ENCODE results near the gene IL1R2.

The IL1R2 gene

GRCh38 chr2:102037681-102038080 is 45.9 kb downstream of the IL1R2 start:
- no peak for DNase-seq (ENCODE audit: low read depth in 1 of 2, low spot score in 1 of 2)

DNA sequence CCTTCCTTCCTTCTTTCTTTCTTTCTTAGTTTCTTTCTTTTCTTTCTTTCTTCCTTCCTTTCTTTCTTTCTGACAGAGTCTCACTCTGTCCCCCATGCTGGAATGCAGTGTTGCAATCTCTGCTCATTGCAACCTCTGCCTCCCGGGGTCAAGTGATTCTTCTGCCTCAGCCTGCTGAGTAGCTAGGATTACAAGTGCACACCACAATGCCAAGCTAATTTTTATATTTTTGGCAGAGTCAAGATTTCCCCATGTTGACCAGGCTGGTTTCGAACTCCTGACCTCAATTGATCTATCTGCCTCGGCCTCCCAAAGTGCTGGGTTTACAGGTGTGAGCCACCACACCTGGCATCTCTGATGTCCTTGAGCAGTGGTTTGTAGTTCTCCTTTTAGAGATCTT is 48.5 kb downstream of the IL1R2 start:
- no peak for DNase-seq (ENCODE audit: low read depth in 1 of 2, low spot score in 1 of 2)

GRCh38 chr2:102041351-102041750 is 49.6 kb downstream of the IL1R2 start:
- no peak for DNase-seq (ENCODE audit: low read depth in 1 of 2, low spot score in 1 of 2)

- no peak for DNase-seq (ENCODE audit: low read depth in 1 of 2, low spot score in 1 of 2)
Observed at GRCh38 chr2:102042196-102043081, 50.7 kb downstream of the IL1R2 start.

DNA sequence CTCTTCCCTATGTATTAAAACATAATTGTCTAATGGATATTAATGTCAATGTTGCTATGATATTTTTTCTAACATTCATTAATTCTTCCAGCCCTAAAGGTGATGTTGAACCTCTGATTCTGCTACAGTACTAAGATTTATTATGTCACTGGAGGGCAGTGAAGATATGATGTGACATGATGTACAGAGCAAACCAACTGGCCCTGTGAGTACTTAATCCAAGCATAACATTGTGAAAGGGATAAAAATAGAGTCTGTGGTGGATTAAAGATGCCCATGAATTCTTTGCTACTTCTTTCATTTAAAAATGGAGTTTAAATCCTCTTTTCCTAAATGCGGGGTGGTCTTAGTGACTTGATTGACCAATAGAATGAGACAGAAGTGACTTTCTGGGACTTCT is 51.8 kb downstream of the IL1R2 start:
- DNase-seq (ENCODE audit: low read depth in 1 of 2, low spot score in 1 of 2): no peak

DNA sequence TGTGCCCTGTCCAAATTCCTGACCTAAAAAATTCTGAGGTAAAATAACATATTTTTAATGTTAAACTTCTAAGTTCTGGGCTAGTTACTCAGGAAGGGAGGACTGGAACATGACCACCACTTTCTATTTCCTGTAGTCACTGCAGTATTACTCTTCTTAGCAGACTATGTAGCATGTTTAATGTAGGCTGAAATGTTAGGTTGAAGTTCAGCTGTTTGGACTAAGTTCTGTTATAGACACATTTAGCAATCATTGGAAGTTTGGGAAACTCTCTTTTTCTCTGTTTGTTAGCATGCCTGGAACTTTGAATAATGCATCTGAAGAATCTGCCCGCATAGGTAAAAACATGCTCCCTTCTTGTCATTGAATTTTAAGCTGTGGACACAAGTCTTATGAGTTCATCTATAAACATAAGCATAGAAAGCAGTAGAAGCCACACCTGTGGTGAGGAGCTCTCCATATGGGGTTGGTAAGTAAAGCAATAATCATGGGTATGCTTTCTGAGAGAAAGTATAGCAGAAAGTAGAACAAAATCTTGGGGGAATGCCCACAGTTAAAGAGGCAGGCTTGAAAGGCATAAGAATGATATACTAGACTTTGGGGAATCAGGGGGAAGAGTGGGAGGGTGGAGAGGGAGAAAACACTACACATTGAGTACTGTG is 52.6 kb downstream of the IL1R2 start:
- no peak for DNase-seq (ENCODE audit: low read depth in 1 of 2, low spot score in 1 of 2)

- DNase-seq (ENCODE audit: low read depth in 1 of 2, low spot score in 1 of 2): no peak
Observed at GRCh38 chr2:102044967-102045489, 53.3 kb downstream of the IL1R2 start.

- no peak for DNase-seq (ENCODE audit: low read depth in 1 of 2, low spot score in 1 of 2)
Observed at GRCh38 chr2:102045697-102046096, 53.9 kb downstream of the IL1R2 start.

DNA sequence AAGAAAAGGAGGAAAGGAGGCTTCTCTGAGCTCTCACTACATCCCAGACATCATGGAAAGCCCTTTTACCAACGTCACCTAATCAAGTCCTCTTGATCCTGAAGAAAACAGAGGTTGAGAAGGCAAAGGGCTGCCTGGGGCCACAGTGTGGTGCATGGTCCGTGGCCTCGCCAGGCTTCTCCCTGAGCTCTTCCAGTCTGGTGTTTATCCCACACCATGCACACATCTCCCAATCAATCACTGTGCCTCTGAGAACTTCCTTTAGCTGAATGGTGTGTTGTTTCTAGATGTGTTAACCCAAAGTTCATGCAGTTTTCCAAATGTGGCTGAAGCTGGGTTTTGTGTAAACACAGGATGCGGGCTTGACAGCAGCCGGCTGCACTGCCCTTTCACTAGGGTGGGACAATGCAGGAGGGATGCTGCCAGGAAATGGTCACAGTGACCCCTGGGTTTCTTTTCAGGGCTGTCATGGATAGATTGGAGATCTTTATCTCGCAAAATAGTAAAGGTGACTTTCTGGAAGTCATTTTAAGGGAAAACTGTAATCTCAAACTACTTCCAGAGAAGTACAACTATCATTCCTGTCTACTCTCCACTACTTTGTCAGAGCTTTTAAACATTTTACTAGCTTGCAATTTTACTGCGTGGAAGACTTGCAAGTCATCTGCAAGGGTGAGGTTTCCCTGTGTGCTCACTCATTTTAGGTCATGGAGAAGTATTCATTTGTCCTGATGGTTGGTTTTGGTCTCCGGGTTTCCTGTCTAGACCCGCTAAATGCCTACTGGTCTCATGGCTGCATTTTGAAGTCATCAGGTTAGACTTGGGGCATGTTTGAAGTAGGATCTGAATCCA is 54.6 kb downstream of the IL1R2 start:
- DNase-seq (ENCODE audit: low read depth in 1 of 2, low spot score in 1 of 2): no peak

DNA sequence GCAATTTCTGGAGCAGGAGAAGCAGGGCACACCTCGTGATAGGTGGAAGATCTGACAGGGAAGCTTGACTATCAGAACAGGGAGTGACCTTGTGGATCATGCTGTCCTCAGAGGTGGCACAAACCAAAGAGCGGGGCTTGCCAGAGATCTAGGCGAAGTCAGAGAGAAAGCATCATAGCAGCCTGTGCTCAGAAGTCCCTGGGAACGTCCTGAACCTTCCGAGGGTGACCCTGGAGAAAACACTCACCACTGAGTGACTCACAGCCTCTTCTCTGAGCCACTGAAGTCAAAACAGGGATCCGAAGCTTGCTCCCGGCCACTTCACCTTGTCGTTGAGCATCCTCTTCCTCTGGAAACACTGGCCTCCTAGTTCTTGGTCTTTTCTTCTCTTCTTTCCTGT is 56.7 kb downstream of the IL1R2 start:
- DNase-seq (ENCODE audit: low read depth in 1 of 2, low spot score in 1 of 2): no peak

DNA sequence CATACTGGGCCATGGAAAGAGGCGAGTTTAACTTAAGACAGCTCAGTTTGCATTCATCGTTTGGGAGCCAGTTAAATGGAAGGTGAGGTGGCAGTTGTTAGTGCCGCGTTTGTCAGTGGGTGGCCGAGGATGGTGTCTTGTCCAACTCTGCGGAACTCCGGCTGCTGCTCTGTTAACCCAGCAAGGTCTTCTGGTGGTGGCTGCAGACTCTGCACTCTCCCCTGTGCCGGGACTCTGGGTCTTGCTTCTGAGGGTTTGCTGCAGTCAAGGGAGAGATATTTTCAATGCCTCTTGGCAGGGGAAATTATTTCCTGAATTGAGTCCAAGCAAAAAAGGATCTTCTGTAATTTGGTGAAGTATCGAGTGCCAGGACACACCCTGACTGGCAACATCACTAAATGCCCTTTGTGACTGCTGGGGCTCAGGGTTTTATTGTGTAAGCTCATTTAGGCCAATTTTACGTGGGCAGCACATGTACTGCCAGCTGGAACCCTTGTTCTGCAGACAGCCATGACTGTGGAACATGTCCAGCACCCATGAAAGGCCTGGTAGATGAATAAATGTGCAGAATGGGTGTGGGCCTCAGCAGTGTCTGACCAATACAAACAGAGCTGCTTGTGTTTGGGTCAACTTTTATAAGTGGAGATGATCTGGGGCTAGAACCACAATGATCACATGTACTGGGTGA is 58.1 kb downstream of the IL1R2 start:
- DNase-seq (ENCODE audit: low read depth in 1 of 2, low spot score in 1 of 2): no peak

- DNase-seq (ENCODE audit: low read depth in 1 of 2, low spot score in 1 of 2): no peak
Observed at GRCh38 chr2:102050854-102051391, 59.2 kb downstream of the IL1R2 start.

GRCh38 chr2:102051692-102052277 is 60.0 kb downstream of the IL1R2 start:
- DNase-seq (ENCODE audit: low read depth in 1 of 2, low spot score in 1 of 2): no peak

DNA sequence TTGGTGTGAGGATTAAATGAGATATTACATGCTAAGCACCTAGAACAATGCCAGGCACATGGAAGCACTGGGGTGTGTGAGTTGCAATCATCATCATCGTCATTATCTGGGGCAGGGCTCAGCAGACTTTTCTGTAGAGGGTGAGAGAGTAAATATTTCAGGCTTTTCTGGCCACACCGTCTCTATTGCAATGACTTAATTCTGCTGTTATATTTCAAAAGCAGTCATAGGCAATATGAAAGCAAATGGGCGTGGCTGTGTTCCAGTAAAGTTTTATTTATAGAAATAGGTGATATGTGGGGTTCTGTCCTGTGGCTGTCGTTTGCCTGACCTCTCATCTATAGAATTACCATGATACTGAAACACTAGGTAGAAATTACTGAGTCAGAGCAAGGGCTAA is 60.6 kb downstream of the IL1R2 start:
- no peak for DNase-seq (ENCODE audit: low read depth in 1 of 2, low spot score in 1 of 2)

- DNase-seq (ENCODE audit: low read depth in 1 of 2, low spot score in 1 of 2): no peak
Observed at GRCh38 chr2:102053096-102053495, 61.3 kb downstream of the IL1R2 start.

- DNase-seq (ENCODE audit: low read depth in 1 of 2, low spot score in 1 of 2): no peak
Observed at GRCh38 chr2:102055346-102055990, 63.7 kb downstream of the IL1R2 start.

DNA sequence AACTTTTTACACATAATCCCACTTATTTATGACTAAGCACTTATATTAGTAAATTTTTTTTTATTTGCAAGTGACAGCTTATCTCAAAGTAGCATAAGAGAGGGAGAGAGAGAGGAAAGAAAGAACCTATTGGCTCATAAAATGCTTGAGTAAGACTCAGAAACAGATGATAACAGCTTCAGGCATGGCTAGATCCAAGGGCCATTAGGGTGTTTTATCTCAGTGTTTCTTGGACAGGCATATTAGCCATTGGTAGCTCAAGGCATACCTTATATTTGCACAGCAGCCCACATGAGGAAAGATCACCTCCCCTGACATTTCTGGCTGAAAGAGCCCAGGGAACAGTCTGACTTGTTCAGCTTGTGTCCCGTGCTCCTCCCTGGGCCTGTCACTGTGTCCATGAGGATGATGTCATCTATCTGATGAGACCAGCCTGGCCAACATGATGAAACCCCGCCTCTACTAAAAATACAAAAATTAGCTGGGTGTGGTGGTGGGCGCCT is 64.4 kb downstream of the IL1R2 start:
- no peak for DNase-seq (ENCODE audit: low read depth in 1 of 2, low spot score in 1 of 2)

DNA sequence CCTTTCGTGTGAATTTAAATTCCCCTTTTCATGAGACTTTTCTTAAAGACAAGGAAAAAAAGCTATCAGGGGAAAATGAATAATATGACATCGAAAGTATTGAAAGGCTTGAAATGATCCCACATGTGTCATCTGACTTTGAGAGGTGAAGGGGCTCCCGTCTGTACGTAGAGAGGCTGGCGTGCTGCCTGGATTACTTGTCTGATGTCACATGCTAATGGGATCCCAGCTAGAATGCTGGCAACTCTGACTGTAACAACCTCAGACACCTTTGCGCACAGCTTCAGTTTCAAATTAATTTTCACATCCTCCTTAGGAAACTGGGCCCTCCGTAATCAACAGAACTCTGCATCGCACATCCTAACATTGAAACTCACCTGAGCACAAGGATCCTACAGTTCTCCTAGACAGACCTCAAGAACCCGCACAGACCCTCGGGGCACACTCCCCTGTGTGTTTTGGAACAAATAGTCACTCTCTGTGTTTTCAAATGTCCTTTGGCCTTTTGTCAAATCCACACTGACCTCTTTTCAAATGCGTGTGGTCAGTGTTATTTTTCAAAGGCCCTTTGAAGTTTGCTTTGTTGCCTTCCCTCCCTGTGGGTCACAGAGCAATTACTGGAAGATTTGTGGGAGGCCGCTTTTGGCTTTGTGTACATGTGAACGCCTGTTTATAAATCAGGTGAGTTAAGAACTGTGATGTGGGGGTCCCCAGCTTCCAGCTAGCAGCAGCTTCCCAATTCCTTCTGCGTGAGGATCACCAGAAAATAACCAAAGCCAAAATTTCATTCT is 65.9 kb downstream of the IL1R2 start:
- no peak for DNase-seq (ENCODE audit: low read depth in 1 of 2, low spot score in 1 of 2)

Measured in stimulated activated CD4-positive, alpha-beta T cell treated with anti-CD3 and anti-CD28 coated beads, Interleukin-15, amount 100 ng/mL, for 1 hour (primary cell).